Islet precursor cell (in vitro differentiated cells): Measurements from ENCODE around the gene ZBTB16.

ENCODE experiments used
- DNase-seq: peaks from one replicate; pipeline ENCODE4 v3.0.0-alpha.2; 2018

The ZBTB16 gene

DNA sequence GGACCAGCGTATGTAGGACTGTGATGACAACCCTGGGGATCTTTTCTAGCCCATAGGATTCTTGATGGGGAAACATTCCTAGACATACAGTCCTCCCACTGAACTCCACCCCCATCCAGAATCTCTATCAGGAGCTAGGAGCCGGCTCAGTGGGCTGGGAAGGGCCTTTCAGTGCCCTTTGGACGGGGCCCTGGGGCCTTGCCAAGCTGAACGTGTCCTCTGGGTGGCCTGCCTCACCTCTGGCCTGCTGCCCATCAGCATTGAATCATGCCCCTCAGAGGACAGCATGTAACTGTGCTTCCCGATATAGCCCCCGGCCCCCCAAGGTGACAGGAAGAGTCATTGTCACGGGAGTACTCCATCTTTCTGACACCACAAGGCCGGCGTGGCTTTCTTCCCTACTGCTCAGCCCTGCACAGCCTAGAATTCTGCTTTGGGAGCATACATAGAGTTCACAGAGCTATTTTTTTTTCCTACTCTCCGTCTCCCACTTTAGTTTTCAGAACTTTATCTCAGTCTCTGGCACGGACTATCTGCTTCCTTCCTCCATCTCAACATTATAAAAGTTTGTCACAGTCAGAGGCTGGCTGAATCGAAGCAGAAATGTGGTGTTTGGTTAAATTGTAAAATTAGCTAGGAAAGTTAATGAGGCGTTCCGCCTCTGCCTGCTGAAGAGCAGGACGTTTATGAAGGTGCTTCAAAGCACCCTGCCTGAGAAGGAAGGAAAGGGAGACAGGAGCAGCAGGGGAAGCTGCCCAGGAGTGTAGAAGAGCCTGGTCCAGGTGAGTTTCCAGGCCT lies 111.9 kb downstream of the ZBTB16 start:
- DNase-seq = no peak

- DNase-seq = no peak
Observed at GRCh38 chr11:114172055-114172861, 112.7 kb downstream of the ZBTB16 start.

DNA sequence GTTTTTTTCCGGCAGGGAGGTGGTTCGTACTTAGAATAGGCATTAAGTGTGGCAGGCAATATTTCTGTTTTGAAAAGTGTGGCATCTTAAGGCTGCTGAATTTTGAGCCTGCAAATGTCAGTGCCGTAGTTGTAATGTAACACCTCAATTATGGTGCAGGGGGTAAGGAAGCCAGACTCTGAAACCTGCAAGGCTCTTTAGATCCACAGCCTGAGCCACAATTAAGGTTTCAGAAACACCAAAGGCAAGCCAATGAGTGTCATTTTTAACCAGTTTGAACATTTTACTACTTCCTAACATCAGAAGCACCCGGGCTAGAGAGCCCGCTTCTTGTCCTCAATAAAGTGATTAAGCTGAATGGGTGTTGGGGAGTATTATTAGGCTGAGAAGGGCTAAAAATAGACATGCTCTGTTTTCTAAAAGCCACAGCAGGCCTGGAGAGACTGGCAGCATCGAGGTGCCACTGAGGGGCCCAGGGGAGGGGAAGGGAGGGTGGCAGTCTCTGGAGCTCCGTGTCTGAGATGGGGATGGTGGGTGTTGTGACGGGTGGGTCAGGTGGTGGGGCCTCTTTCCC lies 113.4 kb downstream of the ZBTB16 start:
- DNase-seq = no peak

DNA sequence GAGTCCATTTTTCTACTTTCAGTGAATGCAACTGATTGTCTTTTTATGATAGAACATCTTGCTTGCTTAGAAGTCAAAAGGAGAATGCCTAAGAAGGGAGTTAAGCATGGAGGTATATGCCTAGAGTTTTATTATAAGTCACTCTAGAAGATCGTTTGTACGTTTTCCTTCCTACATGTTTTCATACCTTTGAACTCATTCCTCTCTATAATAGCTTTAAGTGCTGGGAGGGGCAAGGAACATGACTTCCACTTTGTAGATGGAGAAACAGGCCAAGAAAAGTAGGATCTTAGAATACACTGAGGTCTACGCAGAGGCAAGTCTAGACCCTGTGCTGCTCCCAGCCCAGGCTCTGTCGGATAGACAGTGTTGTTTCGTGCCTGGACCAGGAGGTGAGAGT lies 114.3 kb downstream of the ZBTB16 start:
- DNase-seq = no peak

DNA sequence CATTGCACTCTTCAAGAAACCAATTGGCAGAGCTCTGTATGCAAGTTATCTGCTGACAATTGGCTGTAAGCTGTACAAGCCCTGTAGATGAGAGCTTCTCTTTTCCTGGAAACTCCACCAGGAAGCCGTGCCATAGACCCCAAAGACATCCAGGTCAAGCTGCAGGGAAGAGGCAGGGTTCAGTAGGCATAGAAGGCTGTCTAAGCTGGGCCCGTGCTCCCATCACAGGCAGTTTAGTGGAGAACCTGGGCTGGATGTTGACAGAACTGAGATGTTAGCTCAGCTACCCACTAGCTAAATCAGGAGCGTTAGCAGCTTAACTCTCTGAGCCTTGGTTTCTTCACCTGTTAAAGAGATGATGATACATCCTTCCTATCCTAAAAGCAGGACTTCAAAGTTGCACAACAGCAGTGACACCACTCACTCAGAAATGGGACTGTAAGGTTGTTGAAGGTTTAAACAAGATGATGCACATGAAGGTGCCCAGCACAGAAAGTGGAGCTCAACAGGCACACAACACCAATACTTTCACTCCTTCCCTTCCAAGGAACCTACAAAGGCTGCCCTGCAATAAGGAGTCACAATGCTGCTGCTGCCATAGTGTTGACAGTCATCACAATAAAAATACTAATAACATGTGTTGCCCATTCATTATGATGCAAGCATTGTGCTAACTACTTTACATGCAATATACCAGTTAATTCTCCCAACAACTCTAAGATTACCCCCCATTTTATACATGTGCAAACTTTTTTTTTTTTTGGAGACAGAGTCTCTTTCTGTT lies 115.4 kb downstream of the ZBTB16 start:
- no peak for DNase-seq

- no peak for DNase-seq
Observed at GRCh38 chr11:114175706-114176105, 116.2 kb downstream of the ZBTB16 start.

- DNase-seq = no peak
Observed at GRCh38 chr11:114176321-114176720, 116.8 kb downstream of the ZBTB16 start.

DNA sequence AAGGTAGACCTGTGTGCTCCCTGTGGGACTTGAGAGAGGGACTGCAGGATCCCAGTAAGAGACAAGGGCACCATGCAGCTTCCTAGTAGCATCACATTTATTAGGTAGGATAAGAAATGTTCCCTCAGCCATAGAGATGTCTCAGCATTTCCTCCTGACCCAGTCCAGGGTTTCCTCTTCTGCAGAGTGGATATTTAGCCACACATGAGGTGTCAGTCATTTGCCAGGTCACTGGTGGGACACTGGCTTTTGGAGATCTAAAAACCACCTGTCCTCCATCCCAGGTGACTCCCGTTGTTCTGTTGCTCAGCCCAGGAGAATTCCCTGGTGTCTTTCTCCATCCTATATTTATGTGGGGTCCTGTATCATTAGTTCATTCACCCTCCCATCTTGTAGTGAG lies 119.1 kb downstream of the ZBTB16 start:
- DNase-seq = no peak

GRCh38 chr11:114179234-114179941 lies 119.9 kb downstream of the ZBTB16 start:
- no peak for DNase-seq

GRCh38 chr11:114180301-114181055 lies 121.0 kb downstream of the ZBTB16 start:
- peak; percentile 58 for DNase-seq

DNA sequence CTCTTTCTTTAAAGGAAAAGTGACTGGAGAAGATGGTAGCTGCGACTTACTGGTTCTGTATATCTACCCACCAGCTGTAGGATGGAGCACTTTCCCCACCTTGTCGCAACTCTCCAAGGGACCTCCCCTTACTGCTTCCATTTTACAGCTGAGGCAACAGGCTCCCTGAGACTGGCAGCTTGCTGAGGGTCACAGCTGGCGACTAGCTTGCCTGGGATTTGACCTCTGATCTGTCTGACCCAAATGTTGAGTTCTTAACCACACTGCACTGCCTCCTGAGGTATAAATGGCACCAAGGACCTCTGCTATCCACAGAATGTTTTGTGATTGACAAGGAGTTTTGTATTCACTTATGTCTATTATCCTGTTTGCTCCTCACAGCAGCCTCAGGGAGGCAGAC lies 121.7 kb downstream of the ZBTB16 start:
- no peak for DNase-seq

DNA sequence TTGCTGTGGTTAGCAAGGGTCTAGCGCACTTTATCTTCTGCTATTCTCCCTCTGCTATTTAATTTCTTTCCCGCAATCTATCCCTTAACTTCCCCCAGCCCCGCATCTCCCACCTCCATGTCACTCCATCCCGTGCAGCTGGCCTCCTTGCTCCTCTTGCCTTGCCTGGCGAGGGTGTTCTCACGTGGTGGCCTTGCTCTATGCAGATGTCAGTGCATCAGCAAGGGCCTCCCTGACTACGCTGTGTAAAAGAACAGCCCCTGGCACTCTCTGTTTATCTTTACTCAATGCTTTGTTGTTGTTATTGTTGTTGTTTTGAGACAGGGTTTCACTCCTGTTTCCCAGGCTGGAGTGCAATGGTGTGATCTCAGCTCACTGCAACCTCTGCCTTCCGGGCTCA lies 122.2 kb downstream of the ZBTB16 start:
- DNase-seq = no peak

DNA sequence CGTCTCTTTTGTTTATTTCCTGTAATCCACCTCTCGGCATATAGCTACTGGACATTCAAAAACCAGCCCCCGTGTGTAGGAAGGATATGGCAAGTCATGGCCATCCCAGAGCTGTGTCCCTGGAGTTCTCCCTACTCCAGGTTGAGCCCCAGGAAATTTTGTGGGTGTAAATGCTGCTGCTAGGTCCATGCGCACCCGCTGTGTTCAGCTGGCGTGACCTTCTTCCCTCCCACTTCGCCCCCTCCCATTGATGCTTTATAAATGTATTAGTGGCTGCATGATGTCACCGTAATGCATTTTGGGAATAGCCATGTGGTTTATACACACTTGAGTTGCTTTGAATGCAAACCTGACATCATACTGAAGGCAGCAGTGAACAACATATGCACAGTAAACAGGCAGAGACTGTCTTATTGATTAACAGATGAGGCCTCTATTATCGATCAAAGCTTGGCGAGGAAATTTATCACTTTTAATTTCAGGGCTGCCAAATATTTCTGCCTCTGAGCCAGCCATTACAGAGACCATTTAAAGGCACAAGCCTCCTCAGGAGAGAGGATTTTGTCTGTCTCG lies 123.0 kb downstream of the ZBTB16 start:
- no peak for DNase-seq

DNA sequence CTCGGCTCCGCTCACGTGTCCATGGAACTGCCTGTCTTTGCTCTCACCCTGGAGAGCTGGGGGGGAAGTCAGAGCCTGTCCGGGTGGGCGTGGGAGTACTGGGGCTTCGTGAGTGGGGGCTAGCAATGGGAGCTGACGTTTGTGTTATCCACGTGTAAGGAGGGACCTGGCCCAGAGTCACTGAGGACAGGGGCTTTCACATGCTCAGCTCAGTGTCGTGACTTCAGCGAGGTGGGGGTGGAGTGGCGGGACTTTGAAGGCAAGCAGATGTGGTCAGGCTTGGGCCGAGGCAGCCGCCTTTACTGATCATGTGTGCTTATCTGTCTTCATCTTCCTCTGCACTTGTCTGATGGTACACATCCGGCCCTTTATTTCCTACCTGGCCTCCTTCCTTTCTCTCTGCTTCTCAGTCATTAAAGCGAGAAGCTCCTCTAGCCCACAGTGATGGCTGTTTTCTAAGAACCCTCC lies 123.6 kb downstream of the ZBTB16 start:
- no peak for DNase-seq

DNA sequence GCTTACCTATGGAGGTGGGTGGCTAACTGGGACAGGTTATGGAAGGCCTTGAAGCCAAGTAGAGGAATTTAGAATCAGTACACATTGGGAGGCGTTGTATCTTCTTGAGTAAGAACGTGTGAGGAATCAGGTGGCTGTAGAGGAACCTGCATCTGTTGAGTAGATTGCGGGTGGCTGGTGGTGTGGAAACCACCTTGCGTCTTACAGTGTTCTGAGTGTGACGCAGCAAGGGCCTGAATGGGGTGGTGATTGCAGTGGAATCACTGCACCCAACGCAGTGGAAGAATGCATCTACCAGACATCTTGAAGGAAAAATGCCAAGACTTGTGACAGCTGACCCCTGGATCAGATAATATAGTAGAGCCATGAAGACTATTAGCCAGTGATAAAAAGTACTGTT lies 125.9 kb downstream of the ZBTB16 start:
- DNase-seq = no peak

DNA sequence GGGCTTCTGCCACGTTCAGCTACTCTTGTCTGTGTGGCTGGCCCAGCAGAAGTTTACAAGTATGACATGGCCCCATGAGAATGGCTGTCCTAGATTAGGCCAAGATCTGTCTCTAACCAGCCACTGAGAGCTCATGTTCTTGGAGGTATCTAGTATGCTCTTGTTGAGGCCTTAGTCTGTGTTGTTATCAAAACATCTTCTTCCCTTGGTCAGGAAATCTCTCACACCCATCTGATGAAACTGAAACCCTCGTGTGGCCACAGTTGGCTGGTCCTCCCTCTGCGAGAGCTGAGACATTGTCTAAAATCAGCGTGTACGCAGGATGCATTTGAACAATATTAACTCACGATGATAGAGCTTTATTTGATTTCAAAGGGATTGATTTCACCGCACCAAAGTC lies 127.7 kb downstream of the ZBTB16 start:
- DNase-seq = no peak

DNA sequence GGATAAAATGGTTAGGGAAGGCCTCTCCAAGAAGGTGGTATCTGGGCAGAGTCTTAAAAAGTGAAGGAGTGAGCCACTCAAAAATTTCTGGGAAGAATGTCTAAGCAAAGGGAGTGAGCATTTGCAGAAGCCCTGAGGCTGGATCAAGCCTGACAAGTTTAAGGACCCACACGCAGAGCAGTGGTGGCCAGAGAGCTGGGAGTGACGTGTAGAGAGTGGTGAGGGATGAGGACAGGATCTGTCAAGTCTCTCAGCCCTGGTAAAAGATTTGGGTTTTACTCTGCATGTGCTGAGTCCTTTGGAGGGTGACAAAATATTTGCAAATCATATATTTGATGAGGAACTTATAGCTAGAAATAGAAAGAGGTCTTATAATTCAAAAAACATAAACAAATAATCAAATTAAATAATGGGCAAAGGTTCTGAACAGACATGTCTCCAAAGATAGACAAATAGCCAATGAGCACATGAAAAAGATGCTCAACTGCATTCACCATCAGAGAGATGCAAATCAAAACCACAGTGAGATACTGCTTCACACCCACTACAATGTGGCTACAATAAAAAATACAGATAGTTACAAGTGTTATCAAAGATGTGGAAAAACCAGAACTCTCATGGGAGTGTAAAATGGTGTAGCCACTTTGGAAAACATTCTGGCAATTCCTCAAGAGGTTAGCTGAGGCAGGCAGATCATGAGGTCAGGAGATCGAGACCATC lies 129.5 kb downstream of the ZBTB16 start:
- DNase-seq = no peak

DNA sequence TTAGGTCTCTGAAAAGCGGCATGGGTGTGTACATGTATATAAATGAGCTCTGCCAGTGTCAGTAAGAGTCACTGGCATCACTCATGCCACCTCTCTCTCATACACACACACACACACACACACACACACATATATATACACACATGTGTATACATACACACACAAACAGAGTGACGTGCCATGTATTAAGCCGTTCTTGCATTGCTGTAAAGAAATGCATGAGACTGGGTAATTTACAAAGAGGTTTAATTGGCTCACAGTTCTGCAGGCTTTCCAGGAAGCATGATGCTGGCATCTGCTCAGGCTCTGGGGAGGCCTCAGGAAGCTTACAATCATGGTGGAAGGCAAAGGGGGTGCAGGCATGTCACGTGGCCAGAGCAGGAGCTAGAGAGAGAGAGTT lies 131.1 kb downstream of the ZBTB16 start:
- DNase-seq = no peak

GRCh38 chr11:114191893-114192292 lies 132.4 kb downstream of the ZBTB16 start:
- no peak for DNase-seq

DNA sequence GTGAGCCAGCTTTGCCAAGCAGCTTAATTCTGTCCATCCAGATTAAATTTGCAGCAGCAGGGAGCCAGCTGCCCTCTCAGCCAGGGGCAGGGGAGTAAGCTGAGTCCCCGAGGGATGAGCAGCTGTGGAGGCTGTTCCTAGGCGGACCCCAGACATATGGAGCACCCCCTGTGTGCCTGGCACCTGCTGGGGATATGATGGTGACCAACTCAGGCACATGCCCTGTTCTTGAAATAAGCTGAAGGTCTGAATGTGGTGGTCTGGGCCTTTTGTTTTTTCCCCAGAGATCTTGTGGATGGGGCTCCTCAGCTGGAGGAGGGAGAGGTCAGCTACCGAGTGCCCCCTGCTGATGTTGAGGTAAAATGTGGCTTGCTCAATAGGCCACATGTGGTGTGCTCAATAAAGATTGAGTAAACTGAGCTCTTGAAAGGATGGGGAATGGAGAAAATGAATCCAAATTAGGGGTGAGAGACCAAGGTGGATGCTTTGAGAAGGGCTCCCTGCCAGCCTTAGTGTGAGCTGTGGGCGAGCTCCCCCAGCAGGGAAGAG lies 133.4 kb downstream of the ZBTB16 start:
- no peak for DNase-seq
